T1000 (cell line): ENCODE data around the gene HAO2.

Experiments used
- DNase-seq: peaks from one replicate; lab custom pipeline; 2025; ENCODE audit warnings: mixed read lengths; lab: John Stamatoyannopoulos, UW

HAO2 gene

DNA sequence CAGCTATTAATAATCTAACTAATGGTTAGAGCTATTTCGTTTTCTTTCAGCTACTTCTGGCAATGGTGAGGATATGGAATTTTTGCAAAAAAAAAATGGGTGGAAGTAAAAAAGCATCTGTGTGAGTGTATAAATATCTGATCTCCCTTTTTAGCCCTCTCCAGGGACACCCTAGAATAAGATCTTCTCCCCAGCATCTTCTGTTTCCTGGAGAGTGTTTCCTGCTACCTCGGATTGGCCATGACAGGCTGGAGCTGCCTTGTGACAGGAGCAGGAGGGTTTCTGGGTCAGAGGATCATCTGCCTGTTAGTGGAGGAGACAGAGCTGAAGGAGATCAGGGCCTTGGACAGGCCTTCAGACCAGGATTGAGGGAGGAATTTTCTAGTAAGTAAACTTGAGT lies 70.2 kb downstream of the HAO2 start:
- no peak for DNase-seq

DNA sequence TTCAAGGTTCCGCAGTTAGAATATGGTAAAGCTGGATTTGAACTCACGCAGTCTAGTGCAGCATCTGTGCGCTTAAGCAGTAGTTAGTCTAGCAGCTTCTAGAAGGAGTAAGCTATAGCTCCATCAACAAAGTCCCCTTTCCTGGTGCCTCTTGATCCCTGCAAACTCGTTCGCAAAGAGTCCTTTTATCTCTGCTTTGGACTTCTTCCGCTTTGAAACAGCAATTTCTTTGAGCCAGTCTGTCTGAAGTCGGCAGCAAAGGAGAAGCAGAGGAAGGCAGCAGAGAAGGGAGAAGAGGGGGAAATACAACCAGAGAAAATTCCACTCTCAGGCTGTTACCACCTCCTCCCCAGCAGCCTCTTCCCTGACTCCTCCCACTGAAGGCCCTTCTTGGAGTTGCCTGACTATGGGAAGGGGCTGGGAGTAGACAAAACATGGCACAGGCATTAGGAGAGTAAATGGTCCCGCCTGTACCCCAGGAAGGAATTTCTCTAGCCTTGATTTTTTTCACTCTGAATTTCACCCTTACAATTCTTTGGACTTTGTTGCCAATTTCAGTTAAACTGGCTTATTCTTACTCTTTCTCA lies 72.2 kb downstream of the HAO2 start:
- no peak for DNase-seq

DNA sequence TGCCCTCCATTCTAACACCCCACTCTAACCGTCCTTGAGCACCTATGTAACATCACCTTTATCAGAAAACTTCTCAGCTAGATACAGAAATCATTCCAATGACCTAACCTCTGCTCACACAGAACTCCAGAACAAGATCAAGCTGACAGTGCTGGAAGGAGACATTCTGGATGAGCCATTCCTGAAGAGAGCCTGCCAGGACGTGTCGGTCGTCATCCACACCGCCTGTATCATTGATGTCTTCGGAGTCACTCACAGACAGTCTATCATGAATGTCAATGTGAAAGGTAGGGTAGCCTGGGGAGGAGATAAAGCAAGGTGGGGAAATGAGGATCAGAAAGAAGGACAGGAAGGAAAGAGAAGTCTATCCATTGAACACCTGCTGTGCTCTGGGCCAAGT lies 74.2 kb downstream of the HAO2 start:
- DNase-seq = no peak
